Brain microvascular endothelial cell (primary cell): Measurements from ENCODE around the gene OR5D18.
"Not testable (repeated sequence)": the region's sequence is repeated elsewhere in the genome, so short reads cannot be mapped to it uniquely, and the experiment has no call there.

ENCODE experiments used
- DNase-seq: peaks from one replicate; pipeline ENCODE4 v3.0.0-alpha.2; 2020
- H3K27ac ChIP-seq: fragments of 250-450 bp; sonication (Bioruptor Pico); 2 replicates; pipeline ENCODE4 v1.5.1; 2020; ENCODE audit warnings: mild to moderate bottlenecking, moderate library complexity
- H3K27me3 ChIP-seq: fragments of 250-450 bp; sonication (Bioruptor Pico); replicated peaks from 2 replicates; pipeline ENCODE4 v1.5.1; 2020; ENCODE audit warnings: mild to moderate bottlenecking
- H3K36me3 ChIP-seq: fragments of 250-450 bp; sonication (Bioruptor Pico); replicated peaks from 2 replicates; pipeline ENCODE4 v1.5.1; 2020; ENCODE audit warnings: mild to moderate bottlenecking
- H3K4me3 ChIP-seq: 2 replicates; pipeline ENCODE4 v1.5.1; 2011; ENCODE audit warnings: low read depth, mild to moderate bottlenecking, control low read depth, low read length, moderate library complexity
- CTCF ChIP-seq: IDR thresholded peaks from 2 replicates; pipeline ENCODE4 v1.5.1; 2011; ENCODE audit warnings: low read depth, mild to moderate bottlenecking, moderate library complexity, low read length, control low read depth, inconsistent platforms; ENCODE audit errors: missing control alignments
- in situ Hi-C: cut with HindIII; loops from 2 replicates; pipeline ENCODE4 v1.10.0; 2017; ENCODE audit warnings: low sequenced_read_pairs, low pct_ligation_motif_present

The OR5D18 gene

GRCh38 chr11:55854704-55855103, 35.3 kb downstream of the OR5D18 start:
- Histone ChIP-seq H3K4me3 (no peak overlapping the region), H3K27ac (no peak overlapping the region), H3K27me3 (no peaks in the 10 kb centered on the region), H3K36me3 (no peaks in the 10 kb centered on the region)
- no peak for DNase-seq
- in situ Hi-C loops = no loop called here
- TF ChIP-seq CTCF = no peak

DNA sequence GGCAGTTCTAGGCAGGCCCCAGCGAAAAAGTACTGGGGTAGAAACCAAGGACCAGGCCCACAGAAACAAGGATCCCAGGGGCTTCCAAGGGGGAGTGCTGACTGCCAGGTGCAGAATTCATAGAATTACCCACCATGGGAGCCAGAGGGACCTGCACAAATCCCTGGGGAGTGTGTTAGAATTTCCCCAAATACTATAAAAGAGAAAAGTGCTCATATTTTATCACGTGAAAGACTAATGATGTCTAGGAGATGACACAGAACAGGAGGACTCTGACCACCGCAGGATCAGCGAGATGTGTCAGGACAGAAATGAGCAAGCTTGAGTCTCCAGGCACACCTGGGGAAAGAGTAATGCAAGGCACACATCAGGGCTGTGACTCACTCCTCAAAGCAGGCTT, 47.9 kb downstream of the OR5D18 start:
- in situ Hi-C loops, H3K27ac ChIP-seq, H3K4me3 ChIP-seq, H3K27me3 ChIP-seq, H3K36me3 ChIP-seq, DNase-seq: not testable (repeated sequence)
